Measurements from ENCODE around the gene NFS1.

NFS1 gene

DNA sequence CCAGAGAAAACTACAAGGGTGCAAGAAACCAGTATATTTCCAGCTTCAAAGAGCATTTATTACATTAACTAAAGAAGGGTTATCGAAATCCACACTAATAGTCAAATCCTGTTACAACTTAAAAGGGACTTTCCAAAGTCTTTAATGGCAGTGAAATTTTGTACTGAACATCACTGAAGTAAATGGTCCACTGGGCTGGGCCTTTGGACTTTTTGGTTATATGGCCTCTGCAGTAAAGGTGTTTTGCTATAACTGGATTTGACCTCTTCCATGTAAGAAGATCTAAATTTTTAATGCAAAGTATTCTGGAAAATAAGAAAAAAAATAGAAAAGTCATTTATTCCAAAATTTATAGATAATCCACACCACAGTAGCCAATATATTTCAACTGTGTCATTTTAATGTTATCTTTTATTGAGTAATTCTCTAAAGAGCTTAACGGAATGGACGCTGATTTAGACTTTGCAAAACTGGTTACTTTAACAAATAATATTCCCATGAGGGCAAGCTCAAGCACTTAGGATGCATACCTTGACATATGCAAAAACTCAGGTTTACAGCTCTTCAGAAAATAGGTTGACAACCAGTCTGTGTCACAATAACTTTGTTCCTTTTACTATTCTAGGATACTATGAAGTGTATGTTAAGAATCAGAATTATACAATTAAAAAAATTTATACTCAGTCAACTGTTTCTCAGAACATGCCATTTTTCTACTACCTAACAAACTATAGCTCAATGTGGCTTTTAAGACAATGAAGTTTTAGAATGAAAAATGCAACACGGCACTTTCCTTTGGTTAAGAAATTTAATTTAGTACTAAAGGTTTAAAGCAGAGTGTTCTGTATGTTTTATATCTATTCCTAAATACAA is 35.9 kb upstream of the NFS1 start:
- peaks cover 64% of the 10 kb centered on the region for H3F3A ChIP-seq (ENCODE audit: insufficient read depth)
- no peak overlapping the region for H3K27ac ChIP-seq (ENCODE audit: low read depth, low read length)
- H3K79me2 ChIP-seq (ENCODE audit: insufficient read depth, low read length) = peaks cover 100% of the 10 kb centered on the region
- peak overlapping the region; percentile 6 for H3K4me2 ChIP-seq (ENCODE audit: low read depth, low read length, poor library complexity, severe bottlenecking)
- no peaks in the 10 kb centered on the region for H3K27me3 ChIP-seq (ENCODE audit: low read length)
- H2AFZ ChIP-seq (ENCODE audit: low read depth, low read length, severe bottlenecking) = no peak overlapping the region
- no peak overlapping the region for H3K4me3 ChIP-seq (ENCODE audit: insufficient read depth, low read length, poor library complexity, severe bottlenecking)
- no peaks in the 10 kb centered on the region for H3K9me3 ChIP-seq (ENCODE audit: insufficient read depth, low read length)
- H3K9ac ChIP-seq (ENCODE audit: low read length) = no peak overlapping the region
- H4K20me1 ChIP-seq (ENCODE audit: low read depth, low read length) = peaks cover 85% of the 10 kb centered on the region
- H3K9me2 ChIP-seq (replicated peaks; ENCODE audit: insufficient read depth, low read length) = no peaks in the 10 kb centered on the region
- H3K36me3 ChIP-seq (ENCODE audit: low read length) = peaks cover 83% of the 10 kb centered on the region
- no peak for TF ChIP-seq EZH2phosphoT487 (conservative IDR thresholded peaks at IDR 0.05; ENCODE audit: low read length)
- TF ChIP-seq, protein P1, sequence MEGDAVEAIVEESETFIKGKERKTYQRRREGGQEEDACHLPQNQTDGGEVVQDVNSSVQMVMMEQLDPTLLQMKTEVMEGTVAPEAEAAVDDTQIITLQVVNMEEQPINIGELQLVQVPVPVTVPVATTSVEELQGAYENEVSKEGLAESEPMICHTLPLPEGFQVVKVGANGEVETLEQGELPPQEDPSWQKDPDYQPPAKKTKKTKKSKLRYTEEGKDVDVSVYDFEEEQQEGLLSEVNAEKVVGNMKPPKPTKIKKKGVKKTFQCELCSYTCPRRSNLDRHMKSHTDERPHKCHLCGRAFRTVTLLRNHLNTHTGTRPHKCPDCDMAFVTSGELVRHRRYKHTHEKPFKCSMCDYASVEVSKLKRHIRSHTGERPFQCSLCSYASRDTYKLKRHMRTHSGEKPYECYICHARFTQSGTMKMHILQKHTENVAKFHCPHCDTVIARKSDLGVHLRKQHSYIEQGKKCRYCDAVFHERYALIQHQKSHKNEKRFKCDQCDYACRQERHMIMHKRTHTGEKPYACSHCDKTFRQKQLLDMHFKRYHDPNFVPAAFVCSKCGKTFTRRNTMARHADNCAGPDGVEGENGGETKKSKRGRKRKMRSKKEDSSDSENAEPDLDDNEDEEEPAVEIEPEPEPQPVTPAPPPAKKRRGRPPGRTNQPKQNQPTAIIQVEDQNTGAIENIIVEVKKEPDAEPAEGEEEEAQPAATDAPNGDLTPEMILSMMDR (IDR thresholded peaks at IDR 0.05; ENCODE audit: insufficient read depth, low read length, poor library complexity, severe bottlenecking) = no peak

DNA sequence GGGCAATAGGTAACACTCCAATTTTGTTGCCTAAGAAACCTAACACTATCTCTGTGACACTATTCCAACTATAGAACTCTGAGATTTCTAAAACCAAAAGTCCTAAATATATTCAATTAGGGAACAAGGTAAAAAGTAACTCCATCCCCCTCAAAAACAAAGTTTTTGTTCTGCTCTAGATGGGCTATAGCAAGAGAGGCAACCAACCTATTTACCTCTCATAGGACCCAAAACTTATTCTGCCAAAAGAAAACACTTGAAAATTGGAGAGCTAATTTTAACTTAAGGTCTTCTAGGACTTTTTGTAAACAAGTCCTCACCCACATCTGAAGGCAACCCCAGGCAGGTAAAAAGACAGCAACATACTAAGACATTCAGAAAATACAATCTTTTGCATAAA is 35.2 kb upstream of the NFS1 start:
- TF ChIP-seq, protein P1 (IDR thresholded peaks at IDR 0.05; ENCODE audit: insufficient read depth, low read length, poor library complexity, severe bottlenecking) = no peak
- no peak for TF ChIP-seq EZH2phosphoT487 (conservative IDR thresholded peaks at IDR 0.05; ENCODE audit: low read length)
- Histone ChIP-seq H2AFZ (ENCODE audit: low read depth, low read length, severe bottlenecking) (no peak overlapping the region), H3K9me2 (replicated peaks; ENCODE audit: insufficient read depth, low read length) (no peaks in the 10 kb centered on the region), H3K4me3 (ENCODE audit: insufficient read depth, low read length, poor library complexity, severe bottlenecking) (no peak overlapping the region), H3K27me3 (ENCODE audit: low read length) (no peaks in the 10 kb centered on the region), H3K79me2 (ENCODE audit: insufficient read depth, low read length) (peaks cover 100% of the 10 kb centered on the region), H3K4me2 (ENCODE audit: low read depth, low read length, poor library complexity, severe bottlenecking) (no peak overlapping the region), H3K9me3 (ENCODE audit: insufficient read depth, low read length) (no peaks in the 10 kb centered on the region), H3K36me3 (ENCODE audit: low read length) (peaks cover 83% of the 10 kb centered on the region), H3F3A (ENCODE audit: insufficient read depth) (peaks cover 67% of the 10 kb centered on the region), H4K20me1 (ENCODE audit: low read depth, low read length) (peaks cover 85% of the 10 kb centered on the region), H3K9ac (ENCODE audit: low read length) (no peak overlapping the region), H3K27ac (ENCODE audit: low read depth, low read length) (no peak overlapping the region)

GRCh38 chr20:35732644-35732982 is 33.5 kb upstream of the NFS1 start:
- Histone ChIP-seq H3F3A (ENCODE audit: insufficient read depth) (peaks cover 63% of the 10 kb centered on the region), H3K79me2 (ENCODE audit: insufficient read depth, low read length) (peaks cover 99% of the 10 kb centered on the region), H3K4me3 (ENCODE audit: insufficient read depth, low read length, poor library complexity, severe bottlenecking) (no peak overlapping the region), H3K9ac (ENCODE audit: low read length) (no peak overlapping the region), H3K27ac (ENCODE audit: low read depth, low read length) (no peak overlapping the region), H3K9me3 (ENCODE audit: insufficient read depth, low read length) (no peaks in the 10 kb centered on the region), H2AFZ (ENCODE audit: low read depth, low read length, severe bottlenecking) (no peak overlapping the region), H3K4me2 (ENCODE audit: low read depth, low read length, poor library complexity, severe bottlenecking) (no peak overlapping the region), H4K20me1 (ENCODE audit: low read depth, low read length) (peaks cover 76% of the 10 kb centered on the region), H3K27me3 (ENCODE audit: low read length) (no peaks in the 10 kb centered on the region), H3K9me2 (replicated peaks; ENCODE audit: insufficient read depth, low read length) (no peaks in the 10 kb centered on the region), H3K36me3 (ENCODE audit: low read length) (peaks cover 81% of the 10 kb centered on the region)
- TF ChIP-seq, protein P1 (IDR thresholded peaks at IDR 0.05; ENCODE audit: insufficient read depth, low read length, poor library complexity, severe bottlenecking) = no peak
- no peak for TF ChIP-seq EZH2phosphoT487 (conservative IDR thresholded peaks at IDR 0.05; ENCODE audit: low read length)
